ENCODE measurements around the gene NOL9. TPM values are rescaled to one million over a fixed set of nuclear protein-coding genes. Genes with fewer than 3 reads are reported as not detected.
A peak's percentile ranks its signal among the peaks of the same experiment; 100 is the strongest.

The NOL9 gene
- total and polyA plus RNA-seq, 9 of the 15 experiments (the other 6 are each of a cell fraction or from before 2014, with no cell fraction given), result 5.6 to 76.5 (median 47.3) TPM

DNA sequence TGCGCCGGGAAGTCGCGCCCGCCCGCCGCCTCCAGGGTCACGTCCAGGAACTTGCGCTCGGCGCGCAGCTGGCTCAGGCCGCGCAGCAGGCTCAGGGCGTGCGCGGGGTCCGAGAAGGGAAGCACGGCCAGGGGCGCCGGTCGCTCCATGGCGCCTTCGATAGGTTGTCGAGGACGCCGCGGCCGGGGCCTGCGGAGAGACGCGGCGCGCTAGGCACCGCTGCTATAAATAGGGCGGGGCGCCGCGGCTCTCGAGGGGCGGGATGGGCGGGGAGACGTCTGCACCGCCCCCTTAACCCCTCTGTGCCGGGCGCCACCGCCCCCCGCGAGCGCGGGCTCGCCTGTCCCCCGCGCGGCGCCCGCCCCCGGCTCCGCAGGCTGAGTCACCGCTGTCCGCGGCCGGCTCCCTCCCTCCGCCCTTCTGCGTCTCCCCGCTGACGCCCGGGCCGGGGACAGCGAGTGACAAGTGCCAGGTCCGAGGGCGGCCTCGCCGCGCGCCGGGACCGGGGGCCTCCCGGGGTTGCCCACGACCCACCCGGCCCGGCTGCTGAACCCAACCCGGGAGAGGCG is 48.4 kb upstream of the NOL9 start, which contains the start of gene KLHL21 (continued):
- TF ChIP-seq ZBTB8A (IDR thresholded peaks at IDR 0.05; ENCODE audit: partially characterized antibody), result no peak

DNA sequence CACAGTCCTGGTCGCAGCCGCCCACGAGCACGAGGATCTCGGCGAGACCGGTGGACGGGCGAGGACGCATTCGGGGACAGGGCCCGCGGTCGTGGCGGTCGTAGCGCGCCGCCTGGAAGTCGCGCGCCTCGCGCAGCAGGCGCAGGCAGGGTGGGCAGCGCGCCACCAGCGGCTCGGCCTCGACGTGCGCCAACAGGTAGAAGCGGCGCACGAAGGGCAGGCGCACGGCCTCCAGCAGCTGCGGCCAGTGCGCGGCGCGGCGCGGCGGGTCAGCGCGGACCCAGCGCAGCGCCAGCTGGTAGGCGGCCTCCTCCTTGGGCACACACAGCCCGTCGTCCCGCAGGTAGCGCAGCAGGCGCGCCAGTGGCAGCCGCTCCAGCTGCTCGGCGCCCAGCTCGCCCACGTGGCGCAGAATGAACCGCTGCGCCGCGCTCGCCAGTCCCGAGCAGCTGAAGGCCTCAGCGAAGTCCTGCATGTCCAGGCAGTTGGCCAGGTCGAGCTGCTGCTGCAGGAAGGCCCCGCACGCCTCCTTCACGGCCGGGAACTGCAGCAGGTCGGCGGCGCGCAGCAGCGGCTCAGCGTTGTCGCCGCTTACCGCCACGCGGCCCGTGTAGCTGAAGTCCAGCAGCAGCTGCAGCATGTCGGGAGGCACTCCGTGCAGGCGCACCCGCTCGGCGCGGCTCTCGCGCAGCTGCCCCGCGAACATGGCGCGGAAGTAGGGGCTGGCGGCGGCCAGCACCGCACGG is 47.8 kb upstream of the NOL9 start:
- DNase-seq (ENCODE audit: extremely low read depth in 1 of 4, low spot score in 3 of 4) (peak in 2 of 4 experiments; percentile 54 to 60), ATAC-seq (peak; percentile 62), FAIRE-seq (no peak)
- no TSS peak for BruUV-seq (replicated peaks)
- Histone ChIP-seq H3K4me2 (ENCODE audit: insufficient read depth, low read length) (peak overlapping the region; percentile 99), H3K79me2 (ENCODE audit: control insufficient read depth, insufficient read depth, low read length) (peaks cover 53% of the 10 kb centered on the region), H3K4me1 (replicated peaks in 1 of 2; ENCODE audit: control insufficient read depth in 2 of 2, insufficient read depth in 2 of 2, low read length in 2 of 2) (peaks cover 38 to 63% of the 10 kb centered on the region in 2 experiments), H3K9me1 (ENCODE audit: control insufficient read depth, insufficient read depth, low read length) (peaks cover 20% of the 10 kb centered on the region), H3K4me3 (peak overlapping the region; percentile 89), H3K27ac (ENCODE audit: extremely low read depth, low read depth, low read length) (peak overlapping the region; percentile 99), H2AFZ (ENCODE audit: low read depth, low read length) (peak overlapping the region; percentile 83), H3K9me3 (replicated peaks; ENCODE audit: control insufficient read depth, insufficient read depth, low read depth, low read length) (no peaks in the 10 kb centered on the region), H3K9ac (ENCODE audit: insufficient read depth in 1 of 2, low read depth in 2 of 2, low read length in 2 of 2) (peak overlapping the region; percentile 93 to 100), H3K36me3 (ENCODE audit: control insufficient read depth, insufficient read depth, low read length) (peaks cover 35% of the 10 kb centered on the region; the same call in 2 of the 3 replicates), H4K20me1 (replicated peaks; ENCODE audit: control insufficient read depth, insufficient read depth, low read length) (peaks cover 40% of the 10 kb centered on the region), H3K27me3 (ENCODE audit: control insufficient read depth in 2 of 2, insufficient read depth in 2 of 2, low read length in 2 of 2) (no peaks in the 10 kb centered on the region)
- POLR2A ChIA-PET, result interaction anchor here (0.6 to 10.7 kb wide), 15 partner anchors 8 to 88 kb away, joined by 3 to 221 read pairs (median 4); partner anchors contain the start of genes PHF13 and ZBTB48
- in situ Hi-C loops (cut with MboI) (no loop called here), intact Hi-C loops (cut with micrococcal nuclease) (loop anchor here (1.0 to 2.0 kb wide), 3 partner anchors 11 to 48 kb away; partner anchors contain the start of genes NOL9 and PHF13)
- CTCF ChIA-PET (ENCODE audit: low intra/inter-chr PET ratio), result no interaction called here
- under 1% methylated on average over 102 of the region's 103 CpGs for WGBS (ENCODE audit: insufficient coverage, low coverage, missing lambda C conversion rate)
- TF ChIP-seq HDAC1 (IDR thresholded peaks at IDR 0.05) (peak in 1 of 2 experiments; percentile 91; a peak in 2 of 4 replicates), NR2C2 (CRISPR knock-in tag; IDR thresholded peaks at IDR 0.05) (0 out of 2 replicates have a peak, but pooled peaks have one; percentile 42), NR2C2 (tag; IDR thresholded peaks at IDR 0.05) (no peak), ZNF57 (CRISPR knock-in tag; IDR thresholded peaks at IDR 0.05) (no peak), GABPB2 (CRISPR knock-in tag; conservative IDR thresholded peaks at IDR 0.05) (no peak), TOE1 (IDR thresholded peaks at IDR 0.05; ENCODE audit: borderline replicate concordance) (no peak), TOE1 (CRISPR knock-in tag; IDR thresholded peaks at IDR 0.05; ENCODE audit: borderline replicate concordance, low read depth) (peak; percentile 41), ZSCAN32 (CRISPR knock-in tag; IDR thresholded peaks at IDR 0.05) (no peak), ZNF232 (CRISPR knock-in tag; IDR thresholded peaks at IDR 0.05) (no peak), GATAD2A (IDR thresholded peaks at IDR 0.05) (no peak)
- TF ChIP-seq, protein P1, sequence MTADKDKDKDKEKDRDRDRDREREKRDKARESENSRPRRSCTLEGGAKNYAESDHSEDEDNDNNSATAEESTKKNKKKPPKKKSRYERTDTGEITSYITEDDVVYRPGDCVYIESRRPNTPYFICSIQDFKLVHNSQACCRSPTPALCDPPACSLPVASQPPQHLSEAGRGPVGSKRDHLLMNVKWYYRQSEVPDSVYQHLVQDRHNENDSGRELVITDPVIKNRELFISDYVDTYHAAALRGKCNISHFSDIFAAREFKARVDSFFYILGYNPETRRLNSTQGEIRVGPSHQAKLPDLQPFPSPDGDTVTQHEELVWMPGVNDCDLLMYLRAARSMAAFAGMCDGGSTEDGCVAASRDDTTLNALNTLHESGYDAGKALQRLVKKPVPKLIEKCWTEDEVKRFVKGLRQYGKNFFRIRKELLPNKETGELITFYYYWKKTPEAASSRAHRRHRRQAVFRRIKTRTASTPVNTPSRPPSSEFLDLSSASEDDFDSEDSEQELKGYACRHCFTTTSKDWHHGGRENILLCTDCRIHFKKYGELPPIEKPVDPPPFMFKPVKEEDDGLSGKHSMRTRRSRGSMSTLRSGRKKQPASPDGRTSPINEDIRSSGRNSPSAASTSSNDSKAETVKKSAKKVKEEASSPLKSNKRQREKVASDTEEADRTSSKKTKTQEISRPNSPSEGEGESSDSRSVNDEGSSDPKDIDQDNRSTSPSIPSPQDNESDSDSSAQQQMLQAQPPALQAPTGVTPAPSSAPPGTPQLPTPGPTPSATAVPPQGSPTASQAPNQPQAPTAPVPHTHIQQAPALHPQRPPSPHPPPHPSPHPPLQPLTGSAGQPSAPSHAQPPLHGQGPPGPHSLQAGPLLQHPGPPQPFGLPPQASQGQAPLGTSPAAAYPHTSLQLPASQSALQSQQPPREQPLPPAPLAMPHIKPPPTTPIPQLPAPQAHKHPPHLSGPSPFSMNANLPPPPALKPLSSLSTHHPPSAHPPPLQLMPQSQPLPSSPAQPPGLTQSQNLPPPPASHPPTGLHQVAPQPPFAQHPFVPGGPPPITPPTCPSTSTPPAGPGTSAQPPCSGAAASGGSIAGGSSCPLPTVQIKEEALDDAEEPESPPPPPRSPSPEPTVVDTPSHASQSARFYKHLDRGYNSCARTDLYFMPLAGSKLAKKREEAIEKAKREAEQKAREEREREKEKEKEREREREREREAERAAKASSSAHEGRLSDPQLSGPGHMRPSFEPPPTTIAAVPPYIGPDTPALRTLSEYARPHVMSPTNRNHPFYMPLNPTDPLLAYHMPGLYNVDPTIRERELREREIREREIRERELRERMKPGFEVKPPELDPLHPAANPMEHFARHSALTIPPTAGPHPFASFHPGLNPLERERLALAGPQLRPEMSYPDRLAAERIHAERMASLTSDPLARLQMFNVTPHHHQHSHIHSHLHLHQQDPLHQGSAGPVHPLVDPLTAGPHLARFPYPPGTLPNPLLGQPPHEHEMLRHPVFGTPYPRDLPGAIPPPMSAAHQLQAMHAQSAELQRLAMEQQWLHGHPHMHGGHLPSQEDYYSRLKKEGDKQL (CRISPR knock-in tag; IDR thresholded peaks at IDR 0.05; ENCODE audit: borderline replicate concordance), result peak; percentile 86; the same call in 1 of the 2 replicates
